Thoracic aorta (tissue), 2 donors: ENCODE data around the gene RAPGEFL1. TPM values are rescaled to one million over a fixed set of nuclear protein-coding genes. Genes with fewer than 3 reads are reported as not detected.
"Not testable (repeated sequence)": the region's sequence is repeated elsewhere in the genome, so short reads cannot be mapped to it uniquely, and the experiment has no call there.

Source experiments
- ATAC-seq: fragments of 150-250 bp; one replicate; pipeline ENCODE4 v1.8.0; 2017; ENCODE audit warnings: low read depth; ENCODE audit not compliant: insufficient number of reproducible peaks, low FRiP score
- DNase-seq: peaks from one replicate; pipeline ENCODE4 v3.0.0-alpha.2; 2020; ENCODE audit warnings: low spot score
- H3K27ac ChIP-seq, 2 donors: fragments of 200-600 bp; sonication (generic); 1 replicate in 1 of 2; 2 replicates in 1 of 2; pipeline ENCODE4 v1.5.1; 2016; ENCODE audit warnings: mild to moderate bottlenecking in 2 of 2, moderate library complexity in 2 of 2
- H3K27me3 ChIP-seq: fragments of 200-600 bp; sonication (generic); replicated peaks from 2 replicates; pipeline ENCODE4 v1.6.0; 2016; ENCODE audit warnings: mild to moderate bottlenecking; ENCODE audit not compliant: insufficient read depth
- H3K36me3 ChIP-seq: fragments of 200-600 bp; sonication (generic); one replicate; pipeline ENCODE4 v1.5.1; 2016
- H3K4me1 ChIP-seq, 2 donors: fragments of 200-600 bp; sonication (generic); 1 replicate in 1 of 2; 2 replicates in 1 of 2; pipeline versions ENCODE4 v1.5.1 to v1.6.0; 2016; ENCODE audit warnings: low read depth in 2 of 2, mild to moderate bottlenecking in 1 of 2; ENCODE audit not compliant: control insufficient read depth in 1 of 2
- H3K4me3 ChIP-seq: fragments of 200-600 bp; sonication (generic); 2 replicates; pipeline ENCODE4 v1.5.1; 2016; ENCODE audit warnings: mild to moderate bottlenecking
- H3K9me3 ChIP-seq: fragments of 200-600 bp; sonication (generic); 2 replicates; pipeline ENCODE4 v1.5.1; 2016
- total RNA-seq, 2 donors: library from RNA; depleted of rRNA; stranded (reverse); fragments of >200 nt; gene quantifications; one replicate each; pipeline versions ENCODE4 v1.1.0 to v1.2.3, GENCODE V29; 2016
- TF ChIP-seq, protein P1 (sequence below): fragments of 200-600 bp; sonication (generic); IDR thresholded peaks from one replicate; pipeline ENCODE4 v1.5.1; 2019; ENCODE audit warnings: antibody characterized with exemption

RAPGEFL1 gene
- total RNA-seq, 2 donors from 2014 or later, result 7.3 to 21.7 TPM

DNA sequence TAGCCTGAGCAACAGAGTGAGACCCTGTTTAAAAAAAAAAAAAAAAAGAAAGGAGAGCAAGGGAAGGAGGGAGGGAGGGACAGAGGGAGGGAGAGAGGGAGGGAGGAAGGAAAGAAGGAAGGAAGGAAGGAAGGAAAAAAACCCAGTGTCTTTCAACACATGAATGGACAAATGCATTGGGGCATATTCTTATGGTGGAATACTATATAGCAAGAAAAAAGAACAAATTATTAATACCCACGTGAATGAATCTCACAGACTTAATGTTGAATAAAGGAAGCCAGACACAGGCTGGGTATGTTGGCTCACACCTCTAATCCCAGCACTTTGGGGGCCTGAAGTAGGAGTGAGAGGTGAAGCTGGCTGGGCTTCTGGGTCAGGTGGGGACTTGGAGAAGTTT is 20.3 kb downstream of the RAPGEFL1 start:
- Histone ChIP-seq H3K27ac (no peak overlapping the region), H3K36me3 (no peaks in the 10 kb centered on the region), H3K27me3 (no peaks in the 10 kb centered on the region), H3K4me3 (no peak overlapping the region), H3K9me3 (no peaks in the 10 kb centered on the region), H3K4me1 (peaks cover 0 to 4% of the 10 kb centered on the region in 2 donors)
- DNase-seq (no peak), ATAC-seq (no peak)
- TF ChIP-seq, protein P1, sequence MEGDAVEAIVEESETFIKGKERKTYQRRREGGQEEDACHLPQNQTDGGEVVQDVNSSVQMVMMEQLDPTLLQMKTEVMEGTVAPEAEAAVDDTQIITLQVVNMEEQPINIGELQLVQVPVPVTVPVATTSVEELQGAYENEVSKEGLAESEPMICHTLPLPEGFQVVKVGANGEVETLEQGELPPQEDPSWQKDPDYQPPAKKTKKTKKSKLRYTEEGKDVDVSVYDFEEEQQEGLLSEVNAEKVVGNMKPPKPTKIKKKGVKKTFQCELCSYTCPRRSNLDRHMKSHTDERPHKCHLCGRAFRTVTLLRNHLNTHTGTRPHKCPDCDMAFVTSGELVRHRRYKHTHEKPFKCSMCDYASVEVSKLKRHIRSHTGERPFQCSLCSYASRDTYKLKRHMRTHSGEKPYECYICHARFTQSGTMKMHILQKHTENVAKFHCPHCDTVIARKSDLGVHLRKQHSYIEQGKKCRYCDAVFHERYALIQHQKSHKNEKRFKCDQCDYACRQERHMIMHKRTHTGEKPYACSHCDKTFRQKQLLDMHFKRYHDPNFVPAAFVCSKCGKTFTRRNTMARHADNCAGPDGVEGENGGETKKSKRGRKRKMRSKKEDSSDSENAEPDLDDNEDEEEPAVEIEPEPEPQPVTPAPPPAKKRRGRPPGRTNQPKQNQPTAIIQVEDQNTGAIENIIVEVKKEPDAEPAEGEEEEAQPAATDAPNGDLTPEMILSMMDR, result no peak

DNA sequence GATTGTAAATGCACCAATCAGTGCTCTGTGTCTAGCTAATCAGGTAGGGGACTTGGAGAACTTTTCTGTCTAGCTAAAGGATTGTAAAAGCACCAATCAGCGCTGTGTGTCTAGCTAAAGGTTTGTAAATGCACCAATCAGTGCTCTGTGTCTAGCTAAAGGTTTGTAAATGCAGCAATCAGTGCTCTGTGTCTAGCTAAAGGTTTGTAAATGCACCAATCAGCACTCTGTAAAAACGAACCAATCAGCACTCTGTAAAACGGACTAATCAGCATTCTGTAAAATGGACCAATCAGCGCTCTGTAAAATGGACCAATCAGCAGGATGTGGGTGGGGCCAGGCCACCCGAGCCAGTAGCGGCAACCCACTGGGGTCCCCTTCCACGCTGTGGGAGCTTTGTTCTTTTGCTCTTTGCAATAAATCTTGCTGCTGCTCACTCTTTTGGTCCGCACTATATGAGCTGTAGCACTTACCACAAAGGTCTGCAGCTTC is 20.7 kb downstream of the RAPGEFL1 start:
- not testable (repeated sequence) for H3K9me3 ChIP-seq, H3K27me3 ChIP-seq, H3K27ac ChIP-seq, H3K4me3 ChIP-seq, ATAC-seq, H3K36me3 ChIP-seq, H3K4me1 ChIP-seq, DNase-seq

- no peak for ATAC-seq
- DNase-seq, result no peak
- Histone ChIP-seq H3K27me3 (no peaks in the 10 kb centered on the region), H3K4me1 (peaks cover 0 to 4% of the 10 kb centered on the region in 2 donors), H3K36me3 (no peaks in the 10 kb centered on the region), H3K4me3 (no peak overlapping the region), H3K9me3 (no peaks in the 10 kb centered on the region), H3K27ac (no peak overlapping the region)
- TF ChIP-seq, protein P1, result no peak
Observed at GRCh38 chr17:40198576-40198975, 21.3 kb downstream of the RAPGEFL1 start.

DNA sequence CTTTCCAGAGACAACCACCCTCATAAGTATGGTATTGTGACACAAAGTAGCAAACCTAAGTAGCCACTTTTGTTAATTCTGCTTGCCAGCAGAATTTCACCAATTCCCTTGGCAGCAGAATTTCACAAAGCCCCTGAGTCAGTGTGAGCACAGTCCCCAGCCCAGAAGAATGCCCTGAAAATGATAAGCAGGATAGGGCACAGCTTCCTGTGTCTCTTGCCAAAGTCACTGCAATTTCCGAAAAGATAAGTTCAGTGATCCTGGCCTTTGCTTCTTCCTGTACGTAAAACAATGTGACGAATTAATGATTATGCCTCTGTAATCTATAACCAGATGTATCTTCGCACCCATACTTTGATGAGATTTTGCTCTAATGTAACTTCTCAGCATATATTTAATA is 25.9 kb downstream of the RAPGEFL1 start:
- Histone ChIP-seq H3K4me1 (peaks cover 0 to 4% of the 10 kb centered on the region in 2 donors), H3K4me3 (no peak overlapping the region), H3K9me3 (no peaks in the 10 kb centered on the region), H3K36me3 (no peaks in the 10 kb centered on the region), H3K27ac (no peak overlapping the region), H3K27me3 (no peaks in the 10 kb centered on the region)
- TF ChIP-seq, protein P1, result no peak
- no peak for ATAC-seq
- no peak for DNase-seq

- not testable (repeated sequence) for ATAC-seq, H3K9me3 ChIP-seq, H3K27ac ChIP-seq, H3K4me1 ChIP-seq, H3K27me3 ChIP-seq, H3K4me3 ChIP-seq, H3K36me3 ChIP-seq, DNase-seq
Observed at GRCh38 chr17:40206193-40206592, 28.9 kb downstream of the RAPGEFL1 start.

DNA sequence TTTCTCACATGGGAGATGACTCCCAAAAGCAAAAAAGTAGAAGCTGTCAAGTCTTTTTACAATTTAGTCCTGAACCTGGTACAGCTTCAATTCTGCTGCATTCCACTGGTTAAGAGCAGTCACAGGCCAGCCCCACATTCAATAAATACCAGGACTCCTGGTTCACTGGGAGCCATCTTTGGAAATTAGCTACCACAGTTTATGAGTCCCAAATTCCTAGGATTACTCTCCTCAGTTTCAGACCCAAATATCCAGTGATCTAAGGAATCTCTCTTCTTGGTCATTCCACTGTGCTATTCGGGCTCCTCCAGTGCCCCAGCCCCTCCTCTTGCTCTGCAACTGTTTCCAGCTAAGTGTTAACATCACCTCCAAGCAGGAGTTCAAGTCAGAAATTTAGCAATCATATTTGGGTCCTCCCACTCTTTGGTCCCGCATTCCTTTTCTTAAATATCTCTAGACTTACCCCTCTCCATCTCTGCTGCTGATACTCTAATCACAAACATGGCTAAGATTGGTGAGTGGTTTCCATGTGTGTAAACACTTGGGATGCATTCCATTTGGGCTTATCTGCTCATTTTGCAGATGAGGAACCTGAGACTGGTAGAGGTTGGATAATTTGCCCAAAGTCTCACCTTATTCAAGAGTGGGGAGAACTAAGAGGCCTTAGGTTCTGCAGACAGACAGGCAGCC is 32.3 kb downstream of the RAPGEFL1 start:
- H3K27ac ChIP-seq, result no peak overlapping the region
- TF ChIP-seq, protein P1, result no peak
- H3K9me3 ChIP-seq, result no peaks in the 10 kb centered on the region
- H3K4me1 ChIP-seq, result no peaks in the 10 kb centered on the region
- ATAC-seq, result no peak
- H3K4me3 ChIP-seq, result no peak overlapping the region
- no peak for DNase-seq
- H3K27me3 ChIP-seq, result no peaks in the 10 kb centered on the region
- no peaks in the 10 kb centered on the region for H3K36me3 ChIP-seq

DNA sequence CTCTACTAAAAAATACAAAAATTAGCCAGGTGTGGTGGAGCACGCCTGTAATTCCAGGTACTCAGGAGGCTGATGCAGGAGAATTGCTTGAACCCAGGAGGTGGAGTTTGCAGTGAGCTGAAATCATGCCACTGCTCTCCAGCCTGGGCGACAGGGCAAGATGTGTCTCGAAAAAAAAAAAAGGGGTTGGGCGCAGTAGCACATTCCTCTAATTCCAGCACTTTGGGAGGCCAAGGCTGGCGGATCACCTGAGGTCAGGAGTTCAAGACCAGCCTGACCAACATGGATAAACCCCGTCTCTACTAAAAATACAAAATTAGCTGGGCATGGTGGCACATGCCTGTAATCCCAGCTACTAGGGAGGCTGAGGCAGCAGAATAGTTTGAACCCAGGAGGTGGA is 36.6 kb downstream of the RAPGEFL1 start:
- DNase-seq, H3K27ac ChIP-seq, H3K4me1 ChIP-seq, ATAC-seq, H3K4me3 ChIP-seq, H3K9me3 ChIP-seq, H3K36me3 ChIP-seq, H3K27me3 ChIP-seq: not testable (repeated sequence)
